Measurements from ENCODE around the gene CHPF.

GRCh38 chr2:219575566-219576504 lies 32.2 kb upstream of the CHPF start:
- TF ChIP-seq POLR2A (IDR thresholded peaks at IDR 0.05) (no peak), CTCF (IDR thresholded peaks at IDR 0.05) (no peak)

Data from gastroesophageal sphincter (tissue), 3 donors.